CD4-positive, alpha-beta memory T cell (primary cell): Measurements from ENCODE around the gene TMEM175. TPM values are rescaled to one million over a fixed set of nuclear protein-coding genes. Genes with fewer than 3 reads are reported as not detected.

Experiments
- CTCF ChIA-PET: fragments of 350-600 bp; sonication (Branson Sonifier 250); formaldehyde crosslinking; loops from one replicate; lab custom pipeline; 2021; ENCODE audit warnings: inconsistent platforms; ENCODE audit not compliant: partially characterized antibody; lab: Charles Lee
- POLR2A ChIA-PET: fragments of 350-600 bp; sonication (Branson Sonifier 250); formaldehyde crosslinking; loops from one replicate; lab custom pipeline; 2021; ENCODE audit not compliant: partially characterized antibody; lab: Charles Lee
- DNase-seq, 5 donors: peaks; one replicate each; pipeline versions ENCODE4 v3.0.0 to v3.0.0-alpha.2; 2020 to 2022; ENCODE audit warnings: mixed read lengths in 1 of 5
- H3K27ac ChIP-seq: one replicate; pipeline ENCODE4 v1.7.0; 2013; ENCODE audit warnings: low read depth, low read length
- H3K27me3 ChIP-seq: 2 replicates; pipeline ENCODE4 v1.7.0; 2013; ENCODE audit warnings: mild to moderate bottlenecking, low read length, moderate library complexity; ENCODE audit not compliant: insufficient read depth
- H3K36me3 ChIP-seq: 2 replicates; pipeline ENCODE4 v1.7.0; 2013; ENCODE audit warnings: mild to moderate bottlenecking, low read length, moderate library complexity; ENCODE audit not compliant: insufficient read depth
- H3K4me1 ChIP-seq: 2 replicates; pipeline ENCODE4 v1.7.0; 2013; ENCODE audit warnings: mild to moderate bottlenecking, low read length, moderate library complexity; ENCODE audit not compliant: insufficient read depth
- H3K4me3 ChIP-seq, 2 donors: one replicate each; pipeline ENCODE4 v1.7.0; 2013; ENCODE audit warnings: low read length in 2 of 2, mild to moderate bottlenecking in 1 of 2
- H3K9me3 ChIP-seq, 2 donors: one replicate each; pipeline ENCODE4 v1.7.0; 2013; ENCODE audit warnings: low read length in 2 of 2, control low read depth in 1 of 2; ENCODE audit not compliant: control insufficient read depth in 1 of 2
- H3K27ac Mint-ChIP-seq, 7 donors: one replicate each; pipeline ENCODE4 v1.8.0; 2020 to 2021; ENCODE audit warnings: mixed read lengths in 7 of 7, mild to moderate bottlenecking in 6 of 7, inconsistent platforms in 3 of 7, moderate library complexity in 3 of 7
- H3K27me3 Mint-ChIP-seq, 2 donors: one replicate each; pipeline ENCODE4 v1.8.0; 2020 to 2021; ENCODE audit warnings: mixed read lengths in 2 of 2
- H3K36me3 Mint-ChIP-seq, 2 donors: one replicate each; pipeline ENCODE4 v1.8.0; 2020 to 2021; ENCODE audit warnings: mixed read lengths in 2 of 2, inconsistent platforms in 1 of 2, mild to moderate bottlenecking in 1 of 2
- H3K4me1 Mint-ChIP-seq, 4 donors: one replicate each; pipeline ENCODE4 v1.8.0; 2020 to 2021; ENCODE audit warnings: mixed read lengths in 4 of 4, mild to moderate bottlenecking in 1 of 4
- H3K4me3 Mint-ChIP-seq, 8 donors: one replicate each; pipeline ENCODE4 v1.8.0; 2020 to 2021; ENCODE audit warnings: mixed read lengths in 8 of 8, mild to moderate bottlenecking in 7 of 8, moderate library complexity in 6 of 8, inconsistent platforms in 3 of 8
- H3K9me3 Mint-ChIP-seq, 8 donors: one replicate each; pipeline ENCODE4 v1.8.0; 2020 to 2021; ENCODE audit warnings: mixed read lengths in 8 of 8, mild to moderate bottlenecking in 5 of 8, inconsistent platforms in 3 of 8, moderate library complexity in 1 of 8
- intact Hi-C: fragments of 100-400 bp; cut with micrococcal nuclease; formaldehyde crosslinking; loops from one replicate; pipeline ENCODE4 v1.15.1; 2023
- polyA plus RNA-seq, 2 donors: library from polyadenylated mRNA; unstranded; fragments of 300-500 nt; fragmentation: Illumina TruSeq; gene quantifications; one replicate each; pipeline ENCODE4 v1.2.3, GENCODE V29; 2021
- total RNA-seq, 2 experiments: library from RNA; stranded (reverse); gene quantifications; one replicate each; pipeline ENCODE4 v1.2.3, GENCODE V29; 2021

Gene TMEM175
- total and polyA plus RNA-seq, 4 experiments from 2014 or later: 11.5 to 52.3 (median 31.3) TPM

DNA sequence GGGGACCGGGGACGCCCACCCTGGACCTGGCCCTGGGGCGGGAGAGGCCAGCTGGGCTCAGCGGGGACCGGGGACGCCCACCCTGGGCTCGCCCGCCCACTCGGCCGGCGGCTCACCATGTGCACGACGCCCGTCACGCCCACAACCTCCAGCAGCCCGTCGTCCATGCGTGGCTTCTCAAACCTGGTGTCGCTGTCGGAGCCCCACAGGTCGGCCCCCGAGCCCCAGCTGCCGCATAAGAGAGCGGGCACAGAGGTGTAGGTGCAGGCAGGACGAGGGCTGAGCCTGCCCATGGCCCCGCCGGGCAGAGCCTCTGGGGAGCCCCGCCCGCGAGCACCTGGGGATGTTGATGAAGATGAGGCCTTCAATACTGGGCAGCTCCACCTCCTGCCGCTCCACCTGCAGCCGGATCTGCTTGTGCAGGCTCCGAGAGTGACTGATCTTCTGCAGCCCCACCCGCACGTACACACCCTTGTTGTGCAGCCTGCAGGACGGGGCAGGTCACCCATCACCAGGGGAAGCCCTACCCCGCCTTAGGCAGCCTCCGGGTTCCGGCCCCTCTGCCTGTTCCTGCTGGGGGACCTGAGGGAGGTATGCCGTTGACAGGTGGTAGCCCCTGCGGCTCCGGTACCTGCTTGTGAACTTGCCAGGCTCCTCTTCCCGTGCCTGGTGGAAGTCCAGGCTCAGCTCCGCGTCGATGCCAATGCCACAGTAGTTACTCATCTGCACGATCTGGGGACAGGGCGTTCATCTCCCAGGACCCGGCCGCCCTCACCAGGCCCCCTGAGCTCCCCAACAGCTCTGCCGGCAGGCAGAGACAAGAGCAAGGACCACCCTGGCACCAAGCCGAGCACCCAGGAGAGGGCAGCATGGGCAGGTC is 29.3 kb downstream of the TMEM175 start:
- ChIA-PET POLR2A (no interaction called here), CTCF (no interaction called here)
- no peak for DNase-seq
- H3K36me3 Mint-ChIP-seq: peaks cover 3 to 12% of the 10 kb centered on the region in 2 donors
- Histone ChIP-seq H3K4me1 (no peaks in the 10 kb centered on the region), H3K27ac (no peak overlapping the region), H3K4me3 (no peak overlapping the region), H3K36me3 (peaks cover 3% of the 10 kb centered on the region), H3K27me3 (no peaks in the 10 kb centered on the region), H3K9me3 (no peaks in the 10 kb centered on the region)
- peaks cover 0 to 2% (median 0%) of the 10 kb centered on the region in 4 donors for H3K4me1 Mint-ChIP-seq
- no peak overlapping the region for H3K4me3 Mint-ChIP-seq
- intact Hi-C loops: no loop called here
- H3K27ac Mint-ChIP-seq: peak overlapping the region in 1 of 7 donors; percentile 15
- H3K27me3 Mint-ChIP-seq: no peaks in the 10 kb centered on the region
- H3K9me3 Mint-ChIP-seq: peaks cover 0 to 2% (median 0%) of the 10 kb centered on the region in 8 donors

DNA sequence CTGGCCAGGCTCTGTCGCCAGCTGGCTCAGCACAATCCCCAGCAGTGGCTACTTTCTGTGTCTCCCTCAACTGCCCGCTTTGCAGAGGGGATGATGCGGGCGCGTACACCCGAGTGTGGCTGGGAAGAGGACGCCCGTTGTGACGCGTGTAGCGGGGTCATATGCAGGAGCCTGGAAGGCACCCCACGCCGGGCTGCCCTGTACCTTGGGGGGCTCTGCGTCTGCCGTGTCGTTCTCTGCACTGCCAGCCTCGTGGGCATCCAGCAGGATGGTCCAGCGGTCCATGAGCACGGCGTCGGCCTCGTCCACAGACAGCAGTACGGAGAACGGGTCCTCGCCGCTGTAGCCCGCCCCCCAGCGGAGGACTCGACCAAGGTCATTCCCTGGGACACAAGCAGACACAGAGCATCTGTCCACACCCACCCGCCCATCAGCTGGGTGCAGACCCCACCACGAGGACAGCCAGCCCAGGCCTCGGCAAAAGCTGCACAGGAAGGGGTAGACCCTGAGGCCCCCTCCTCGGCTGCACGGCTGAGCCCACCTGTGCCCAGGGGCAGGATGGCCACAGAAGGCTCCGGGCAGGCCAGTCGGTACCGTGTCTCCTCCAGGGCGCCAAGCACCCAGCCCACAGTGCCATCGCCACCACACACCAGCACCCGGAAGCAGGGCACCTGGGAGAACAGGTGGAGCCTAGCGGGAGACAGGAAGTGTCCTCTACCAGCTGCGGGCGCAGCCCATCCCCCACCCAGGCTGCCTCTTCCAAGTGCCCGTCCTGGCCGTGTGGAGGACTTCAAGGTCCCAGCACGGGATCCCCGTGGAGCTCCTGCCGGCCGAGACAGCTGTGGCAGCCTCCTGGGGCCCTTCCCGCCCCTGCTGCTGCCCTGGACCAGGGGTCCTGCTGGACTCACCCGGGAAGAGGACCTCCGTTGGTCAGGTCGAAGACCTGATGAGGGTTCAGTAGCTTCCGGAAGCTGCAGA is 30.3 kb downstream of the TMEM175 start:
- H3K27ac ChIP-seq: no peak overlapping the region
- Mint-ChIP-seq H3K36me3 (peaks cover 0 to 10% of the 10 kb centered on the region in 2 donors), H3K4me3 (no peak overlapping the region), H3K27ac (peak overlapping the region in 2 of 7 donors; percentile 15 to 22), H3K27me3 (no peaks in the 10 kb centered on the region), H3K9me3 (peaks cover 0 to 2% (median 0%) of the 10 kb centered on the region in 8 donors), H3K4me1 (no peaks in the 10 kb centered on the region)
- intact Hi-C loops: no loop called here
- H3K4me1 ChIP-seq: no peaks in the 10 kb centered on the region
- no peak for DNase-seq
- ChIA-PET POLR2A (no interaction called here), CTCF (no interaction called here)
- H3K27me3 ChIP-seq: no peaks in the 10 kb centered on the region
- no peak overlapping the region for H3K4me3 ChIP-seq
- no peaks in the 10 kb centered on the region for H3K9me3 ChIP-seq
- H3K36me3 ChIP-seq: peaks cover 5% of the 10 kb centered on the region

DNA sequence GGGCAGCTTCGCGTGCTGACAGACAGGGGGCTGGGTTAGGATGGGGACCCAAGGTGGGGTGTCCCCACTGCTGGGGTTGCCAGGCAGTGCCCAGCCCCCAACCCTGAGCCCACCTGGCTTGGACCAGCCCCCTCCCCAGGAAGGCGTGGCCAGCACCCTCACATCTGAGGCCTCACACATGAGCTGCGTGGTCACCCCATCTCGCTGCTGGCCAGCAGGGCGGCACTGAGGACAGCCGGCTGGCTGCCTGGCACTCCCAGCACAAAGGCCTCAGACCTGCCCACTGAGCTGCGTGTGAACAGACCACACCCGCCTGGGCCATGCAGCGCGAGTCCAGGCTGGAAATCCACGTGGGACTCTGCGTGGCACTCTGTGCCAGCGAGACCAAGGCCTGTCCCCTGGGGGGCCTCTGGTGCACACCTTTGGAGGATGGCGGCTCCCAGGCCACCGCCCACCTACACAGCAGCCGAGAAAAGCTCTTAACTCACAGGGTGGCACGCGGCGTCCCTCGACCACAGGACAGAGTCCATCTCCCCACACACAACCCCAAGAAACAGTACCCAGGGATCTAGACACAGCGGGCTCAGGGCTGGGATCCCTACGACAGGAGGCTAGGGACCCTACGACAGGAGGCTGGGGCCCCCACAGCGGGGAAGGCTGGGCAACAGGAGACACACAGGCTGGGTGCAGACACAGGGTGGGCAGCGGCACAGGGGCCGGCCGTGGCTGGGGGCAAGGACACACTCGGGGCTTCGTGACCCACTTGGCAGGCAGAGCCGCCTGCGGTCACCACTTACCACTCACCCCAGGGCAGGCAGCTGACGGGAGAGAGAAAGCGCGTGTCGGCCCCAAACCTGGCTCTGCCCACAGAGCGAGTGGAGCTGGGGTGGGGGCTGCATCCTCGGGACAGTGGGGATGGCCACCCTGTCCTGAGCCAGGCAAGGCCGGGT is 31.3 kb downstream of the TMEM175 start:
- H3K27ac ChIP-seq: no peak overlapping the region
- H3K27me3 Mint-ChIP-seq: no peaks in the 10 kb centered on the region
- H3K4me1 Mint-ChIP-seq: no peaks in the 10 kb centered on the region
- H3K27me3 ChIP-seq: no peaks in the 10 kb centered on the region
- H3K36me3 ChIP-seq: peaks cover 5% of the 10 kb centered on the region
- no peaks in the 10 kb centered on the region for H3K4me1 ChIP-seq
- POLR2A ChIA-PET: no interaction called here
- no peak for DNase-seq
- H3K27ac Mint-ChIP-seq: peak overlapping the region in 1 of 7 donors; percentile 38
- peaks cover 0 to 9% of the 10 kb centered on the region in 2 donors for H3K36me3 Mint-ChIP-seq
- peaks cover 0 to 2% (median 0%) of the 10 kb centered on the region in 8 donors for H3K9me3 Mint-ChIP-seq
- H3K4me3 ChIP-seq: no peak overlapping the region
- CTCF ChIA-PET: no interaction called here
- intact Hi-C loops: no loop called here
- no peaks in the 10 kb centered on the region for H3K9me3 ChIP-seq
- H3K4me3 Mint-ChIP-seq: no peak overlapping the region

DNA sequence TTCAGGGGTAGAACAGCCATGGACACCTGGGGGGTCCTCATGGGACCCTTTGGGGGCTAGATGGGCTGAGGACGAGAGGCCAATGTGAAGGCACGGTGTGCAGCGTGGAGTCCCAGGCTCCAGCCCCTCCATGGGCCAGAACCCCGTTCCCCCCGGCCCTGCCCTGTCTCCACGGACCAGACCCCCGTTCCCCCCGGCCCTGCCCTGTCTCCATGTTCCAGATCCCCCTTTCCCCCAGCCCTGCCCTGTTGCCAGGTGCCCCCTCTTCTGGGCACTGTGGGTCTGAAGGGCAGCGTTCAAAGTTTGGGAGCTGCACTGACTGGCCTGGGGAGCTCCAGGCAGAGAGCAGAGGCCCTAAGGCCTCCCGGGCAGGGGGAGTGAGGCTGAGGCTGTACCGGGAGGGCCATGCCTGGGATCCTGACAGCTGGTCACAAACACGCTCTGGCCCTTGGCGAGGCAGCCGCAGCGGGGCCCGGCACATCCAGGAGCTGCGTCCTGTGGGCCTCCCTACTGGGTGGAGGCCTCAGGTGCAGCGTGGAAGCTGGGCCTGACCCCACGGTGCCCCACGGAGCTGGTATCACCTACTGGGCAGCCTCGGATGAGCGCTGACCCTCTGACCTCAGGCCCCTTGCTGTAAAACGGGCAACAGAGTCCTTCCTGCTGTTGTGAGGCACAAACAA is 32.2 kb downstream of the TMEM175 start:
- POLR2A ChIA-PET: no interaction called here
- Histone ChIP-seq H3K4me3 (no peak overlapping the region), H3K27me3 (no peaks in the 10 kb centered on the region), H3K4me1 (no peaks in the 10 kb centered on the region), H3K9me3 (no peaks in the 10 kb centered on the region), H3K36me3 (peaks cover 5% of the 10 kb centered on the region), H3K27ac (no peak overlapping the region)
- Mint-ChIP-seq H3K27me3 (no peaks in the 10 kb centered on the region), H3K4me3 (no peak overlapping the region), H3K9me3 (peaks cover 0 to 2% (median 0%) of the 10 kb centered on the region in 8 donors), H3K36me3 (peaks cover 0 to 4% of the 10 kb centered on the region in 2 donors), H3K4me1 (no peaks in the 10 kb centered on the region), H3K27ac (no peak overlapping the region)
- DNase-seq: no peak
- CTCF ChIA-PET: no interaction called here
- intact Hi-C loops: no loop called here

DNA sequence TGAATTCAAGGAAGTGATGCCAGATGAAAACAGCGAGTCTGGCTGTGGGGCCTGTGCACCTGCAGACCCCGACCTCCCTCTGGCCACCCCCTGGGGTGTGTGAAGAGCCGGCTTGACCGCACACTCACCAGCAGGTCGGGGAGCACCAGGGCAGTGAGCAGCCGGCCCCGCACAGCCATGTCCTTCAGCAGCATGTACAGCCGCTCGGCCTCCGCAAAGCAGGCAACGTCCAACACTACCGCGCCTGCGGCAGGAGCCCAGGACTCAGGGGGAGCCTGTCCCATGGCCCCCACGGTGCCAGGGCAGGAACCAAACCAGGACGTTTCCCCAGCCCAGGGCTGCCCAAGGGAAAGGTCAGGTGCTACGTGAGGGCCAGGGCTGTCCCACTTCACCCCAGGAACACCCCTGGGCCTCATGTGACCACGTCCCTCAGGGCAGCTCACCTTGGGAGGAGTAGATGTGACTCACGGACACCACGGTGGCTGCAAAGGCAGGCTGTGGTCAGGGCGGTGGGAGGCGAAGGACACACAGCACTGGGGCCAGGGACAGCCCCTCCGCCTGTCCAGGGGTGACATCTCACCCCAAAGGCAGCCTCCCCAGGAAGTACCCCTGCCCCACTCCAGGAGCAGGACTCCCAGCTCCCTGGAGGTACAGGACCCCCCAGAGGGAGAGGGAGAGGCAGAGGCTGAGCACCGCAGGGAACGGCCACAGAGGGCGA is 32.9 kb downstream of the TMEM175 start:
- no peak overlapping the region for H3K27ac ChIP-seq
- H3K4me3 ChIP-seq: no peak overlapping the region
- H3K27ac Mint-ChIP-seq: no peak overlapping the region
- H3K4me1 ChIP-seq: no peaks in the 10 kb centered on the region
- H3K27me3 ChIP-seq: no peaks in the 10 kb centered on the region
- H3K36me3 Mint-ChIP-seq: peaks cover 0 to 4% of the 10 kb centered on the region in 2 donors
- no peaks in the 10 kb centered on the region for H3K9me3 ChIP-seq
- no peaks in the 10 kb centered on the region for H3K27me3 Mint-ChIP-seq
- H3K9me3 Mint-ChIP-seq: peaks cover 0 to 2% (median 0%) of the 10 kb centered on the region in 8 donors
- intact Hi-C loops: no loop called here
- peaks cover 0 to under 1% (median 0%) of the 10 kb centered on the region in 4 donors for H3K4me1 Mint-ChIP-seq
- no peak for DNase-seq
- no peak overlapping the region for H3K4me3 Mint-ChIP-seq
- POLR2A ChIA-PET: no interaction called here
- CTCF ChIA-PET: no interaction called here
- peaks cover 5% of the 10 kb centered on the region for H3K36me3 ChIP-seq

DNA sequence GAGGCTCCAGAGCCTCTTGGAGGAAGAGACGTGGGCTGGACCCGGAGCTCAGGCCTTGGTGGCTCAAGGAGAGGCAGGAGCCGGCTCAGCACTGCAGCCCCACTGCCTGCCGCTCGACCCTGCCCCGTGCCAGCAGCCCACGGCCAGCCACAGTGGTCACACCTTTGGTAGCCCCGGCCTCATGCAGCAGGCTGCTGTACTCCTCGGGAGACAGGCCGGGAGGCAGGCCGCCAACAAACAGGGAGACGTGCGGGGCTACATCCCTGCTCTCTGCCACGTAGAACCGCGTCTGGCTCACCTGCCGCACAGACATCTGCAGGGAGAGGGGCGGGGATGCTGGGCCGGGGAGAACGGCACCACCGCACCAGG is 33.5 kb downstream of the TMEM175 start:
- no peak overlapping the region for H3K27ac ChIP-seq
- H3K4me1 Mint-ChIP-seq: peaks cover 0 to 6% (median 2%) of the 10 kb centered on the region in 4 donors
- H3K36me3 ChIP-seq: peaks cover 6% of the 10 kb centered on the region
- H3K4me1 ChIP-seq: peaks cover 4% of the 10 kb centered on the region
- H3K36me3 Mint-ChIP-seq: peaks cover 0 to 4% of the 10 kb centered on the region in 2 donors
- no peaks in the 10 kb centered on the region for H3K27me3 Mint-ChIP-seq
- ChIA-PET CTCF (no interaction called here), POLR2A (no interaction called here)
- DNase-seq: no peak
- no peak overlapping the region for H3K4me3 ChIP-seq
- H3K27ac Mint-ChIP-seq: peak overlapping the region in 1 of 7 donors; percentile 79
- intact Hi-C loops: no loop called here
- peaks cover 0 to 2% (median 0%) of the 10 kb centered on the region in 8 donors for H3K9me3 Mint-ChIP-seq
- no peaks in the 10 kb centered on the region for H3K9me3 ChIP-seq
- no peaks in the 10 kb centered on the region for H3K27me3 ChIP-seq
- no peak overlapping the region for H3K4me3 Mint-ChIP-seq
